GM12878 (cell line): Measurements from ENCODE around the gene NAALADL2. TPM values are rescaled to one million over a fixed set of nuclear protein-coding genes. Genes with fewer than 3 reads are reported as not detected.

Source experiments
- ATAC-seq: fragments of 200-7000 bp; cut with Tn5 transposase; 3 replicates; pipeline ENCODE4 v1.9.1; 2020; ENCODE audit warnings: mild to moderate bottlenecking, moderate library complexity
- BruUV-seq: library from RNA; stranded (reverse); fragments of 400-500 nt; replicated peaks from 2 replicates; lab custom pipeline; 2021; lab: Mats Ljungman, UMichigan
- CTCF ChIA-PET: fragments of 300-600 bp; sonication (Branson Sonifier 250); formaldehyde crosslinking; extraction: SDS; loops from one replicate; lab custom pipeline; 2021; ENCODE audit warnings: inconsistent platforms; lab: Yijun Ruan, JAX
- POLR2A ChIA-PET: fragments of 350-600 bp; formaldehyde crosslinking; extraction: SDS; loops from one replicate; lab custom pipeline; 2021; ENCODE audit warnings: inconsistent platforms; lab: Charles Lee
- RAD21 ChIA-PET: fragments of 300-600 bp; sonication (Branson Sonifier 250); formaldehyde crosslinking; loops from one replicate; lab custom pipeline; 2023; ENCODE audit warnings: antibody characterized with exemption; ENCODE audit not compliant: unreplicated experiment; lab: Charles Lee
- SMC1A ChIA-PET: fragments of 300-600 bp; sonication (Branson Sonifier 250); formaldehyde crosslinking; loops from one replicate; lab custom pipeline; 2023; ENCODE audit not compliant: unreplicated experiment, uncharacterized antibody; lab: Charles Lee
- DNase-seq: peaks from one replicate; pipeline ENCODE4 v3.0.0-alpha.2; 2011; ENCODE audit warnings: low read depth, low spot score
- FAIRE-seq: peaks from 3 replicates; lab custom pipeline; 2011; peaks lifted over from hg19 to GRCh38; lab: Jason Lieb, UNC
- H2AFZ ChIP-seq: 2 replicates; pipeline ENCODE4 v1.6.0; 2011; ENCODE audit warnings: low read depth, low read length, control low read depth; ENCODE audit not compliant: control insufficient read depth
- H3K27ac ChIP-seq: 2 replicates; pipeline ENCODE4 v1.5.1; 2011; ENCODE audit warnings: control low read depth; ENCODE audit not compliant: control insufficient read depth, insufficient read depth
- H3K27me3 ChIP-seq, 2 experiments: replicated peaks in 1 of 2; 2 replicates each; pipeline versions ENCODE4 v1.6.0 to v1.6.1; 2011; ENCODE audit warnings: low read length in 1 of 2; ENCODE audit not compliant: control insufficient read depth in 2 of 2, insufficient read depth in 2 of 2
- H3K36me3 ChIP-seq, 2 experiments: 2 replicates each; pipeline ENCODE4 v1.5.1; 2011; ENCODE audit warnings: low read length in 1 of 2; ENCODE audit not compliant: control insufficient read depth in 2 of 2, insufficient read depth in 2 of 2
- H3K4me1 ChIP-seq: 2 replicates; pipeline ENCODE4 v1.6.1; 2011; ENCODE audit warnings: mild to moderate bottlenecking, low read length, moderate library complexity, mixed read lengths; ENCODE audit not compliant: control insufficient read depth, insufficient read depth
- H3K4me2 ChIP-seq: 2 replicates; pipeline ENCODE4 v1.6.0; 2011; ENCODE audit warnings: control low read depth; ENCODE audit not compliant: control insufficient read depth, insufficient read depth
- H3K4me3 ChIP-seq: fragments of 200-600 bp; sonication (generic); 2 replicates; pipeline ENCODE4 v1.5.1; 2016
- H3K79me2 ChIP-seq: 2 replicates; pipeline ENCODE4 v1.6.0; 2011; ENCODE audit warnings: low read length; ENCODE audit not compliant: control insufficient read depth, insufficient read depth
- H3K9ac ChIP-seq: 2 replicates; pipeline ENCODE4 v1.8.0; 2011; ENCODE audit warnings: low read length, control low read depth, mixed read lengths; ENCODE audit not compliant: control insufficient read depth, insufficient read depth
- H3K9me3 ChIP-seq: replicated peaks from 3 replicates; pipeline ENCODE4 v1.5.1; 2011; ENCODE audit warnings: mild to moderate bottlenecking, low read length; ENCODE audit not compliant: control insufficient read depth, insufficient read depth
- H4K20me1 ChIP-seq: 2 replicates; pipeline ENCODE4 v1.6.0; 2011; ENCODE audit not compliant: control insufficient read depth, insufficient read depth
- ATF7 ChIP-seq: fragments of 450-650 bp; IDR thresholded peaks from 2 replicates; pipeline ENCODE4 v1.6.1; 2016; ENCODE audit warnings: low read depth, mild to moderate bottlenecking
- BHLHE40 ChIP-seq, 2 experiments: fragments of 450-650 bp in 1 of 2; IDR thresholded peaks; 2 replicates each; pipeline ENCODE4 v1.6.1; 2011 to 2017; ENCODE audit warnings: low read depth in 2 of 2, borderline replicate concordance in 1 of 2, improper control_type of control experiment in 1 of 2, low read length in 1 of 2, mild to moderate bottlenecking in 1 of 2
- CHD1 ChIP-seq: IDR thresholded peaks from 2 replicates; pipeline ENCODE4 v1.6.1; 2012; ENCODE audit warnings: low read depth, low read length, improper control_type of control experiment
- MXI1 ChIP-seq: fragments of 150-350 bp; IDR thresholded peaks from 2 replicates; pipeline ENCODE4 v1.6.1; 2011; ENCODE audit warnings: low read depth, mild to moderate bottlenecking, inconsistent platforms, low read length, improper control_type of control experiment
- SIX5 ChIP-seq: IDR thresholded peaks from 2 replicates; pipeline ENCODE4 v1.6.1; 2011; ENCODE audit warnings: mild to moderate bottlenecking, low read depth, low read length, moderate library complexity; ENCODE audit not compliant: severe bottlenecking
- SP1 ChIP-seq: IDR thresholded peaks from one replicate; pipeline ENCODE4 v1.6.1; 2011; ENCODE audit warnings: low read depth, low read length
- TAF1 ChIP-seq: IDR thresholded peaks from 2 replicates; pipeline ENCODE4 v1.6.1; 2011; ENCODE audit warnings: mild to moderate bottlenecking, low read depth, low read length, borderline replicate concordance
- YBX1 ChIP-seq: fragments of 450-650 bp; IDR thresholded peaks from 2 replicates; pipeline ENCODE4 v1.6.1; 2016; ENCODE audit warnings: antibody characterized with exemption
- ZNF24 ChIP-seq: fragments of 450-650 bp; IDR thresholded peaks from 2 replicates; pipeline ENCODE4 v1.6.1; 2017; ENCODE audit warnings: antibody characterized with exemption, mild to moderate bottlenecking
- WGBS: methylation state at CpG from one replicate; pipeline ENCODE4 v1.1.6; 2016; ENCODE audit warnings: low lambda C conversion rate; ENCODE audit not compliant: insufficient replicate concordance, insufficient coverage; ENCODE audit errors: missing lambda C conversion rate; 5-methylcytosine and 5-hydroxymethylcytosine counted together
- in situ Hi-C: fragments of 300-500 bp; cut with MboI; formaldehyde crosslinking; loops from 9 replicates; pipeline ENCODE4 v1.14.3; 2018; ENCODE audit warnings: mixed read lengths
- intact Hi-C: fragments of 100-400 bp; cut with micrococcal nuclease; formaldehyde crosslinking; loops from one replicate; pipeline ENCODE4 v1.14.2; 2022; ENCODE audit not compliant: unreplicated experiment
- polyA plus RNA-seq, 11 experiments: library from polyadenylated mRNA; depleted of rRNA in 4 of 11; unstranded in 6 of 11; stranded (reverse) in 5 of 11; fragments of >200 nt; fragmentation: Nextera tagmentation in 4 of 11; fragmentation: Illumina TruSeq in 1 of 11; extraction: Ambion mirVana in 4 of 11; extraction: Trizol in 1 of 11; gene quantifications; 1 replicate in 1 of 11; 2 replicates in 10 of 11; pipeline versions ENCODE4 v1.2.1 to v1.2.3, GENCODE V29; 2011 to 2016; ENCODE audit warnings: inconsistent platforms in 2 of 11, missing spikeins in 2 of 11, low read depth in 1 of 11
- total RNA-seq, 4 experiments: library from RNA; depleted of rRNA in 3 of 4; stranded (reverse); fragments of >200 nt in 3 of 4; fragmentation: Illumina TruSeq in 1 of 4; extraction: Trizol in 1 of 4; gene quantifications; 2 replicates each; pipeline versions ENCODE4 v1.2.1 to v1.2.3, GENCODE V29; 2013 to 2021
- TF ChIP-seq, protein P1 (sequence below): fragments of 450-650 bp; IDR thresholded peaks from 2 replicates; pipeline ENCODE4 v1.6.1; 2016; ENCODE audit warnings: mild to moderate bottlenecking

NAALADL2 gene
- total and polyA plus RNA-seq, 10 of the 15 experiments (the other 5 are each of a cell fraction or from before 2014, with no cell fraction given) = 0.06 to 10.8 (median 0.46) TPM

DNA sequence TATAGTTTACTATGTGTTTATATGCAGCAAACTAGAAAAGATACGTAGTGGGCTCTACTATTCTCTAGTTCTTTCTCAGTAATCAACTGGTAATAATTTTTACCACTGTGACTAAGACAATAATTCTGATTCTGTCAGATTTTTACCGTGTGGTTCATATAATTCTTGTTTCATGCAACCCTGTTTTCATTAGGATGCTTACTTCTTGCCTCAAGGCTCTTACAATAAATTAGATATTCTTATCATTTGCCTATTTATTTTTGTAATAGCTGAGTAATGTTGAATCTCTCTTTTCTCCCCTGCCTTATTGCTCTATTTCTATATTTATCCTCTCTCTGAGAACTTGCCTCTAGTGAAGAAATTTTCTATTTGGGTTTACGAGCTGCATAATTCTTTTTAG, 524.7 kb downstream of the NAALADL2 start:
- no peak for DNase-seq
- Histone ChIP-seq H2AFZ (no peak overlapping the region), H3K79me2 (no peaks in the 10 kb centered on the region), H3K36me3 (no peaks in the 10 kb centered on the region), H3K4me3 (no peak overlapping the region), H4K20me1 (no peaks in the 10 kb centered on the region), H3K27ac (no peak overlapping the region), H3K27me3 (no peaks in the 10 kb centered on the region), H3K4me2 (no peak overlapping the region)
- intact Hi-C loops = no loop called here
- WGBS = 30% methylated on average over 3 of the region's 3 CpGs
- SMC1A ChIA-PET = interaction anchor here (1.3 kb wide), 1 partner anchor 8 kb away, joined by 3 read pairs; no protein-coding TSS in a partner anchor
- RAD21 ChIA-PET = no interaction called here
- TF ChIP-seq MXI1 (no peak), BHLHE40 (IDR thresholded peaks at IDR 0.05; ENCODE audit: borderline replicate concordance in 1 of 2, low read depth in 2 of 2, low read length in 1 of 2) (no peak), SP1 (no peak), TAF1 (no peak), ZNF24 (no peak), ATF7 (no peak), YBX1 (no peak), SIX5 (no peak), CHD1 (no peak)
- TF ChIP-seq, protein P1, sequence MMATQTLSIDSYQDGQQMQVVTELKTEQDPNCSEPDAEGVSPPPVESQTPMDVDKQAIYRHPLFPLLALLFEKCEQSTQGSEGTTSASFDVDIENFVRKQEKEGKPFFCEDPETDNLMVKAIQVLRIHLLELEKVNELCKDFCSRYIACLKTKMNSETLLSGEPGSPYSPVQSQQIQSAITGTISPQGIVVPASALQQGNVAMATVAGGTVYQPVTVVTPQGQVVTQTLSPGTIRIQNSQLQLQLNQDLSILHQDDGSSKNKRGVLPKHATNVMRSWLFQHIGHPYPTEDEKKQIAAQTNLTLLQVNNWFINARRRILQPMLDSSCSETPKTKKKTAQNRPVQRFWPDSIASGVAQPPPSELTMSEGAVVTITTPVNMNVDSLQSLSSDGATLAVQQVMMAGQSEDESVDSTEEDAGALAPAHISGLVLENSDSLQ = no peak
- TF ChIP-seq, all 136 proteins: peak for 0
- no peak overlapping the region for H3K9ac ChIP-seq
- POLR2A ChIA-PET = no interaction called here
- BruUV-seq = no TSS peak
- no peak for FAIRE-seq
- H3K9me3 ChIP-seq = no peaks in the 10 kb centered on the region
- ATAC-seq = no peak
- CTCF ChIA-PET = interaction anchor here (0.9 kb wide), 1 partner anchor 97 kb away, joined by 3 read pairs; no protein-coding TSS in a partner anchor
- H3K4me1 ChIP-seq = no peaks in the 10 kb centered on the region
- in situ Hi-C loops = no loop called here
